ENCODE data around the gene GNG8. TPM values are rescaled to one million over a fixed set of nuclear protein-coding genes. Genes with fewer than 3 reads are reported as not detected.

Gene GNG8
- total and polyA plus RNA-seq, 10 of the 15 experiments (the other 5 are each of a cell fraction or from before 2014, with no cell fraction given) = 1.2 to 6.6 (median 2.7) TPM; not detected in 6

GRCh38 chr19:46600384-46601317 is 35.4 kb downstream of the GNG8 start (continued):
- TF ChIP-seq SIN3A (IDR thresholded peaks at IDR 0.05; ENCODE audit: low read depth, low read length) (no peak; the same call in 1 of the 2 replicates), PAX8 (IDR thresholded peaks at IDR 0.05) (no peak), BCLAF1 (IDR thresholded peaks at IDR 0.05) (peak; percentile 95), RELA (IDR thresholded peaks at IDR 0.05; ENCODE audit: borderline replicate concordance, partially characterized antibody) (peak; percentile 87), ATF3 (IDR thresholded peaks at IDR 0.05; ENCODE audit: borderline replicate concordance, extremely low read depth, low read depth, low read length) (no peak), RELB (IDR thresholded peaks at IDR 0.05; ENCODE audit: low read depth) (peak; percentile 97), HDGF (IDR thresholded peaks at IDR 0.05) (peak; percentile 81; the same call in 1 of the 2 replicates), CHD1 (IDR thresholded peaks at IDR 0.05; ENCODE audit: low read depth, low read length) (peak; percentile 99), IRF5 (IDR thresholded peaks at IDR 0.05; ENCODE audit: borderline replicate concordance) (no peak), BMI1 (IDR thresholded peaks at IDR 0.05; ENCODE audit: borderline replicate concordance) (no peak), USF1 (IDR thresholded peaks at IDR 0.05; ENCODE audit: borderline replicate concordance, extremely low read length, insufficient read depth, low read depth, low read length) (no peak), TAF1 (IDR thresholded peaks at IDR 0.05; ENCODE audit: borderline replicate concordance, low read depth, low read length) (peak; percentile 65), ZBTB33 (IDR thresholded peaks at IDR 0.05) (peak; percentile 52; the same call in 1 of the 2 replicates), RB1 (IDR thresholded peaks at IDR 0.05; ENCODE audit: borderline replicate concordance) (peak; percentile 99), SMC3 (IDR thresholded peaks at IDR 0.05; ENCODE audit: borderline replicate concordance, low read length) (no peak), PAX5 (IDR thresholded peaks at IDR 0.05; ENCODE audit: borderline replicate concordance, low read depth, low read length) (peak; percentile 99), ASH2L (IDR thresholded peaks at IDR 0.05; ENCODE audit: borderline replicate concordance, low read depth) (no peak), MEF2B (IDR thresholded peaks at IDR 0.05; ENCODE audit: partially characterized antibody, poor library complexity, severe bottlenecking) (peak; percentile 67), BRCA1 (IDR thresholded peaks at IDR 0.05; ENCODE audit: low read depth, low read length) (0 out of 2 replicates have a peak, but pooled peaks have one; percentile 8)
